Naive thymus-derived CD8-positive, alpha-beta T cell (primary cell): Measurements from ENCODE around the gene ALDOB. TPM values are rescaled to one million over a fixed set of nuclear protein-coding genes. Genes with fewer than 3 reads are reported as not detected.

Experiments
- ATAC-seq, 2 donors: fragments of 150-1000 bp; cut with Tn5 transposase in 1 of 2; sonication (Bioruptor Pico), chemical (Tn5 transposase) in 1 of 2; 1 replicate in 1 of 2; 2 replicates in 1 of 2; pipeline ENCODE4 v1.10.0; 2021; ENCODE audit warnings: mild to moderate bottlenecking in 2 of 2, moderate library complexity in 2 of 2
- POLR2A ChIA-PET: fragments of 350-600 bp; sonication (Branson Sonifier 250); formaldehyde crosslinking; loops from one replicate; lab custom pipeline; 2021; ENCODE audit warnings: antibody characterized with exemption; lab: Charles Lee
- DNase-seq, 10 donors: peaks; one replicate each; pipeline versions ENCODE4 v3.0.0 to v3.0.0-alpha.2; 2020 to 2022
- H3K27ac Mint-ChIP-seq, 10 donors: one replicate each; pipeline ENCODE4 v1.8.0; 2020 to 2022; ENCODE audit warnings: mild to moderate bottlenecking in 10 of 10, mixed read lengths in 10 of 10, moderate library complexity in 4 of 10, inconsistent platforms in 1 of 10
- H3K27me3 Mint-ChIP-seq, 5 donors: one replicate each; pipeline ENCODE4 v1.8.0; 2021 to 2022; ENCODE audit warnings: mixed read lengths in 5 of 5
- H3K36me3 Mint-ChIP-seq, 3 donors: one replicate each; pipeline ENCODE4 v1.8.0; 2020 to 2022; ENCODE audit warnings: mixed read lengths in 3 of 3, mild to moderate bottlenecking in 2 of 3, inconsistent platforms in 1 of 3
- H3K4me1 Mint-ChIP-seq, 4 donors: one replicate each; pipeline ENCODE4 v1.8.0; 2021 to 2022; ENCODE audit warnings: mixed read lengths in 4 of 4
- H3K4me3 Mint-ChIP-seq, 10 donors: one replicate each; pipeline ENCODE4 v1.8.0; 2020 to 2022; ENCODE audit warnings: mild to moderate bottlenecking in 10 of 10, mixed read lengths in 10 of 10, moderate library complexity in 6 of 10, inconsistent platforms in 1 of 10
- H3K9me3 Mint-ChIP-seq, 9 donors: one replicate each; pipeline ENCODE4 v1.8.0; 2020 to 2022; ENCODE audit warnings: mixed read lengths in 9 of 9, mild to moderate bottlenecking in 3 of 9, inconsistent platforms in 1 of 9, moderate library complexity in 1 of 9
- polyA plus RNA-seq, 3 donors: library from polyadenylated mRNA; unstranded; fragments of 300-500 nt; fragmentation: Illumina TruSeq; gene quantifications; one replicate each; pipeline ENCODE4 v1.2.3, GENCODE V29; 2021
- total RNA-seq, 8 experiments: library from RNA in 2 of 8; stranded (reverse) in 2 of 8; gene quantifications; one replicate each; pipeline ENCODE4 v1.2.3 and lab custom pipeline; 2021 to 2026

Gene ALDOB
- total and polyA plus RNA-seq, 5 experiments from 2014 or later: not detected

DNA sequence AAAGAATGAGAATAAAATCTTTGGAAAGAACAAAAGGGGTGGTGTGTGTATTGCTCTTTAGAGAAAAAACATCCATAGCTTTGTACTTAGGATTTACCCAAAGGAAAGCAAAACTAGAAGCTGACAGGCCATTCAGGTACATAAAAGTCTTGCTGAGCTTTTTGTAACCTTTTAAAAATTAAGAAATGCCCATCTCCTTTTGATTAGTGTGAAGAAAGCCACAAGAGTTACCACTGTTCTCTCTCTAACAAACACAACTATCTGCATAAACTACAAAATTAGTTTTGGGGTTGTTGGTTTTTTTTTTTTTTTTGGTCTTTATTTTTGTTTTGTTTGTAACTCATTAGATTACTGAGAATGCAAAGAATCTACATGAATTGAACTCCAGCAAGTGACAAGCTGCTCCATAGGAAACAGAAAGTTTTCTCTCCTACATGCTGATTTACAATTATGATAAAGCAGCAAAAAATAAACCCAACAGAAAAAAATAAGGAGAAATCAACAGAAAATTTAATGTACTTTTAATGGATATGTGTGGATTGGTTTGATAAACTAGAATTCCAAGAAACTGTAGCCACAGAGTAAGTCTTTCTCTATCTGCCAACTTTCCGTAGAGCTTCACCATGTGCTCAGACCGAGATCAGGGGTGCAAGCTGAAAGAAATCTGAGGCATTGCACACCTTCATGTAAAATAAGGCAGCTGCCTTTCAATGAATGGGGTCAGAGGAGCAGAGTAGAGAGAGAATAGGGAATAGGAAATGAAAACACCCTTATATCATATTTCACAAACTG, 63.1 kb downstream of the ALDOB start:
- H3K4me1 Mint-ChIP-seq: no peaks in the 10 kb centered on the region
- DNase-seq: no peak
- H3K27me3 Mint-ChIP-seq: peaks cover 6 to 26% (median 18%) of the 10 kb centered on the region in 5 donors
- H3K27ac Mint-ChIP-seq: no peak overlapping the region
- POLR2A ChIA-PET: no interaction called here
- peaks cover 0 to 9% (median 0%) of the 10 kb centered on the region in 3 donors for H3K36me3 Mint-ChIP-seq
- H3K9me3 Mint-ChIP-seq: peaks cover 0 to 10% (median 0%) of the 10 kb centered on the region in 9 donors
- no peak overlapping the region for H3K4me3 Mint-ChIP-seq
- ATAC-seq: no peak

DNA sequence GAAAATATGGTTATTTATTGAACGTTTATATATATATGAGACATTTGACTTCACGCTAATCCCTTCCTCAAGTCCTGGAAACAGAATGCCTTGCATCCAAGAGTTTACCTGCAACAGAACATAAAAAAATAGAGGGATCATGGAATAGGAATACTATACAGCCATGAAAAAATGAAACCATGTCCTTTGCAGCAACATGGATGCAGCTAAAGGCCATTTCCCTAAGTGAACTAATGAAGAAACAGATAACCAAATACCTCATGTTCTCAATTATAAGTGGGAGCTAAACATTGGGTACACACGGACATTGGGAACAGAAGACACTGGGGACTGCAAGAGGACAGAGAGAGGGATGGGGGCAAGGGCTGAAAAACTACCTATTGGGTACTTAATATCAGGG, 63.8 kb downstream of the ALDOB start:
- Mint-ChIP-seq H3K36me3 (peaks cover 0 to 9% (median 0%) of the 10 kb centered on the region in 3 donors), H3K27ac (no peak overlapping the region), H3K27me3 (peaks cover 6 to 26% (median 17%) of the 10 kb centered on the region in 5 donors), H3K4me1 (no peaks in the 10 kb centered on the region), H3K9me3 (peaks cover 0 to 10% (median 0%) of the 10 kb centered on the region in 9 donors), H3K4me3 (no peak overlapping the region)
- POLR2A ChIA-PET: no interaction called here
- DNase-seq (no peak), ATAC-seq (no peak)

Other genes starting within 250 kb of the ALDOB start
- gene BAAT, start 50.8 kb downstream of the ALDOB start, total RNA-seq: not detected
- not detected for gene BAAT, start 50.8 kb downstream of the ALDOB start, polyA plus RNA-seq
- 10 to 100 TPM; 20.3 to 21.3 TPM for gene MRPL50, start 37.2 kb downstream of the ALDOB start, total RNA-seq
- 10 to 100 TPM; 12.9 to 17.8 (median 13.2) TPM for gene MRPL50, start 37.2 kb downstream of the ALDOB start, polyA plus RNA-seq
- 10 to 100 TPM; 23.7 to 26.3 TPM for gene ZNF189, start 36.9 kb downstream of the ALDOB start, total RNA-seq
- 1 to 10 TPM; 1.4 to 2.6 (median 2.6) TPM for gene ZNF189, start 36.9 kb downstream of the ALDOB start, polyA plus RNA-seq
- 10 to 100 TPM; 48.6 to 53.8 TPM for gene RNF20, start 98.1 kb upstream of the ALDOB start, total RNA-seq
- 10 to 100 TPM; 30.6 to 48.2 (median 43.6) TPM for gene RNF20, start 98.1 kb upstream of the ALDOB start, polyA plus RNA-seq
- not detected for gene PPP3R2, start 159.2 kb upstream of the ALDOB start, total RNA-seq
- gene PPP3R2, start 159.2 kb upstream of the ALDOB start, polyA plus RNA-seq: not detected